Immature natural killer cell (primary cell): ENCODE data around the gene NTM. TPM values are rescaled to one million over a fixed set of nuclear protein-coding genes. Genes with fewer than 3 reads are reported as not detected.

ENCODE experiments used
- DNase-seq, 3 donors: peaks; one replicate each; pipeline ENCODE4 v3.0.0; 2022; ENCODE audit warnings: mixed read lengths in 1 of 3
- H3K27ac Mint-ChIP-seq, 6 donors: one replicate each; pipeline ENCODE4 v1.8.0; 2020; ENCODE audit warnings: mixed read lengths in 6 of 6, mild to moderate bottlenecking in 5 of 6, inconsistent platforms in 4 of 6, moderate library complexity in 3 of 6
- H3K27me3 Mint-ChIP-seq, 3 donors: one replicate each; pipeline ENCODE4 v1.8.0; 2020 to 2021; ENCODE audit warnings: low read depth in 3 of 3, mild to moderate bottlenecking in 3 of 3, mixed read lengths in 3 of 3, moderate library complexity in 3 of 3, inconsistent platforms in 1 of 3
- H3K36me3 Mint-ChIP-seq, 3 donors: one replicate each; pipeline ENCODE4 v1.8.0; 2020; ENCODE audit warnings: mixed read lengths in 3 of 3, inconsistent platforms in 2 of 3, mild to moderate bottlenecking in 2 of 3
- H3K4me1 Mint-ChIP-seq, 2 donors: one replicate each; pipeline ENCODE4 v1.8.0; 2020; ENCODE audit warnings: inconsistent platforms in 2 of 2, mild to moderate bottlenecking in 2 of 2, mixed read lengths in 2 of 2, moderate library complexity in 1 of 2
- H3K4me3 Mint-ChIP-seq, 5 donors: one replicate each; pipeline ENCODE4 v1.8.0; 2020; ENCODE audit warnings: mild to moderate bottlenecking in 5 of 5, mixed read lengths in 5 of 5, inconsistent platforms in 3 of 5, moderate library complexity in 3 of 5
- H3K9me3 Mint-ChIP-seq, 6 donors: one replicate each; pipeline ENCODE4 v1.8.0; 2020; ENCODE audit warnings: mild to moderate bottlenecking in 6 of 6, mixed read lengths in 6 of 6, inconsistent platforms in 4 of 6, moderate library complexity in 3 of 6
- polyA plus RNA-seq, 3 donors: library from polyadenylated mRNA; unstranded; fragments of 300-500 nt; fragmentation: Illumina TruSeq; gene quantifications; one replicate each; pipeline ENCODE4 v1.2.3, GENCODE V29; 2021

Gene NTM
- polyA plus RNA-seq, 3 donors from 2014 or later, result not detected

- no peaks in the 10 kb centered on the region for H3K4me1 Mint-ChIP-seq
- no peak overlapping the region for H3K4me3 Mint-ChIP-seq
- H3K27ac Mint-ChIP-seq, result no peak overlapping the region
- DNase-seq, result no peak
- no peaks in the 10 kb centered on the region for H3K27me3 Mint-ChIP-seq
- H3K36me3 Mint-ChIP-seq, result no peaks in the 10 kb centered on the region
- peaks cover 0 to 4% (median 0%) of the 10 kb centered on the region in 6 donors for H3K9me3 Mint-ChIP-seq
Measured at GRCh38 chr11:131816051-131816450, 445.6 kb downstream of the NTM start.

GRCh38 chr11:131817687-131818188, 447.3 kb downstream of the NTM start:
- no peak for DNase-seq
- no peaks in the 10 kb centered on the region for H3K4me1 Mint-ChIP-seq
- peaks cover 0 to 2% (median 0%) of the 10 kb centered on the region in 3 donors for H3K27me3 Mint-ChIP-seq
- H3K36me3 Mint-ChIP-seq, result no peaks in the 10 kb centered on the region
- H3K9me3 Mint-ChIP-seq, result peaks cover 0 to 6% (median 2%) of the 10 kb centered on the region in 6 donors
- no peak overlapping the region for H3K4me3 Mint-ChIP-seq
- H3K27ac Mint-ChIP-seq, result no peak overlapping the region

- H3K27me3 Mint-ChIP-seq, result peaks cover 0 to 2% (median 0%) of the 10 kb centered on the region in 3 donors
- no peak overlapping the region for H3K27ac Mint-ChIP-seq
- no peak for DNase-seq
- H3K4me3 Mint-ChIP-seq, result no peak overlapping the region
- no peaks in the 10 kb centered on the region for H3K4me1 Mint-ChIP-seq
- peaks cover 0 to 6% (median 2%) of the 10 kb centered on the region in 6 donors for H3K9me3 Mint-ChIP-seq
- H3K36me3 Mint-ChIP-seq, result no peaks in the 10 kb centered on the region
Measured at GRCh38 chr11:131819865-131820264, 449.4 kb downstream of the NTM start.

GRCh38 chr11:131822506-131822905, 452.1 kb downstream of the NTM start:
- DNase-seq, result no peak
- peaks cover 0 to 2% (median 0%) of the 10 kb centered on the region in 3 donors for H3K27me3 Mint-ChIP-seq
- no peak overlapping the region for H3K4me3 Mint-ChIP-seq
- no peaks in the 10 kb centered on the region for H3K36me3 Mint-ChIP-seq
- H3K27ac Mint-ChIP-seq, result no peak overlapping the region
- no peaks in the 10 kb centered on the region for H3K4me1 Mint-ChIP-seq
- peaks cover 0 to 6% (median 0%) of the 10 kb centered on the region in 6 donors for H3K9me3 Mint-ChIP-seq

GRCh38 chr11:131823772-131824171, 453.4 kb downstream of the NTM start:
- Mint-ChIP-seq H3K4me3 (no peak overlapping the region), H3K9me3 (peaks cover 0 to 6% (median 0%) of the 10 kb centered on the region in 6 donors), H3K27ac (no peak overlapping the region), H3K4me1 (no peaks in the 10 kb centered on the region), H3K27me3 (peaks cover 0 to 2% (median 0%) of the 10 kb centered on the region in 3 donors), H3K36me3 (no peaks in the 10 kb centered on the region)
- no peak for DNase-seq

- H3K36me3 Mint-ChIP-seq, result no peaks in the 10 kb centered on the region
- peaks cover 0 to 6% (median 0%) of the 10 kb centered on the region in 6 donors for H3K9me3 Mint-ChIP-seq
- no peak for DNase-seq
- H3K4me3 Mint-ChIP-seq, result no peak overlapping the region
- no peaks in the 10 kb centered on the region for H3K4me1 Mint-ChIP-seq
- H3K27me3 Mint-ChIP-seq, result peaks cover 0 to 2% (median 0%) of the 10 kb centered on the region in 3 donors
- no peak overlapping the region for H3K27ac Mint-ChIP-seq
Measured at GRCh38 chr11:131824771-131825170, 454.4 kb downstream of the NTM start.

GRCh38 chr11:131827430-131827829, 457.0 kb downstream of the NTM start:
- no peak overlapping the region for H3K4me3 Mint-ChIP-seq
- peaks cover 0 to 2% (median 0%) of the 10 kb centered on the region in 3 donors for H3K27me3 Mint-ChIP-seq
- no peak for DNase-seq
- no peaks in the 10 kb centered on the region for H3K4me1 Mint-ChIP-seq
- peaks cover 0 to 7% (median 0%) of the 10 kb centered on the region in 6 donors for H3K9me3 Mint-ChIP-seq
- no peaks in the 10 kb centered on the region for H3K36me3 Mint-ChIP-seq
- H3K27ac Mint-ChIP-seq, result no peak overlapping the region

- no peaks in the 10 kb centered on the region for H3K36me3 Mint-ChIP-seq
- no peak for DNase-seq
- H3K9me3 Mint-ChIP-seq, result peaks cover 0 to 3% (median 0%) of the 10 kb centered on the region in 6 donors
- H3K4me1 Mint-ChIP-seq, result no peaks in the 10 kb centered on the region
- no peak overlapping the region for H3K27ac Mint-ChIP-seq
- no peaks in the 10 kb centered on the region for H3K27me3 Mint-ChIP-seq
- no peak overlapping the region for H3K4me3 Mint-ChIP-seq
Measured at GRCh38 chr11:131829725-131830124, 459.3 kb downstream of the NTM start.

- no peaks in the 10 kb centered on the region for H3K27me3 Mint-ChIP-seq
- no peaks in the 10 kb centered on the region for H3K4me1 Mint-ChIP-seq
- H3K36me3 Mint-ChIP-seq, result no peaks in the 10 kb centered on the region
- H3K9me3 Mint-ChIP-seq, result peaks cover 0 to 3% (median 0%) of the 10 kb centered on the region in 6 donors
- H3K27ac Mint-ChIP-seq, result no peak overlapping the region
- DNase-seq, result no peak
- no peak overlapping the region for H3K4me3 Mint-ChIP-seq
Measured at GRCh38 chr11:131832079-131832478, 461.7 kb downstream of the NTM start.

GRCh38 chr11:131833366-131833765, 463.0 kb downstream of the NTM start:
- no peak overlapping the region for H3K27ac Mint-ChIP-seq
- H3K36me3 Mint-ChIP-seq, result peaks cover 0 to 2% (median 0%) of the 10 kb centered on the region in 3 donors
- H3K4me3 Mint-ChIP-seq, result no peak overlapping the region
- H3K4me1 Mint-ChIP-seq, result no peaks in the 10 kb centered on the region
- no peak for DNase-seq
- H3K9me3 Mint-ChIP-seq, result peaks cover 0 to 3% (median 0%) of the 10 kb centered on the region in 6 donors
- H3K27me3 Mint-ChIP-seq, result no peaks in the 10 kb centered on the region

GRCh38 chr11:131837562-131837961, 467.1 kb downstream of the NTM start:
- Mint-ChIP-seq H3K4me3 (no peak overlapping the region), H3K9me3 (peaks cover 2 to 18% (median 7%) of the 10 kb centered on the region in 6 donors), H3K27me3 (no peaks in the 10 kb centered on the region), H3K36me3 (peaks cover 3 to 4% (median 4%) of the 10 kb centered on the region in 3 donors), H3K27ac (no peak overlapping the region), H3K4me1 (no peaks in the 10 kb centered on the region)
- DNase-seq, result no peak

GRCh38 chr11:131838016-131838415, 467.6 kb downstream of the NTM start:
- peaks cover 2 to 18% (median 7%) of the 10 kb centered on the region in 6 donors for H3K9me3 Mint-ChIP-seq
- H3K4me1 Mint-ChIP-seq, result no peaks in the 10 kb centered on the region
- H3K27me3 Mint-ChIP-seq, result no peaks in the 10 kb centered on the region
- H3K27ac Mint-ChIP-seq, result no peak overlapping the region
- peaks cover 3 to 4% (median 4%) of the 10 kb centered on the region in 3 donors for H3K36me3 Mint-ChIP-seq
- no peak for DNase-seq
- H3K4me3 Mint-ChIP-seq, result no peak overlapping the region

- no peak for DNase-seq
- H3K36me3 Mint-ChIP-seq, result peaks cover 3 to 4% (median 4%) of the 10 kb centered on the region in 3 donors
- peaks cover 2 to 18% (median 7%) of the 10 kb centered on the region in 6 donors for H3K9me3 Mint-ChIP-seq
- no peaks in the 10 kb centered on the region for H3K27me3 Mint-ChIP-seq
- no peak overlapping the region for H3K27ac Mint-ChIP-seq
- H3K4me1 Mint-ChIP-seq, result no peaks in the 10 kb centered on the region
- H3K4me3 Mint-ChIP-seq, result no peak overlapping the region
Measured at GRCh38 chr11:131839326-131839725, 468.9 kb downstream of the NTM start.

GRCh38 chr11:131840545-131840944, 470.1 kb downstream of the NTM start:
- H3K27ac Mint-ChIP-seq, result no peak overlapping the region
- H3K4me1 Mint-ChIP-seq, result no peaks in the 10 kb centered on the region
- peaks cover 2 to 18% (median 7%) of the 10 kb centered on the region in 6 donors for H3K9me3 Mint-ChIP-seq

GRCh38 chr11:131841028-131841427, 470.6 kb downstream of the NTM start:
- no peak for DNase-seq
- H3K4me1 Mint-ChIP-seq, result no peaks in the 10 kb centered on the region
- H3K27me3 Mint-ChIP-seq, result no peaks in the 10 kb centered on the region
- H3K36me3 Mint-ChIP-seq, result peaks cover 3 to 4% (median 4%) of the 10 kb centered on the region in 3 donors
- peaks cover 2 to 18% (median 7%) of the 10 kb centered on the region in 6 donors for H3K9me3 Mint-ChIP-seq
- H3K27ac Mint-ChIP-seq, result no peak overlapping the region
- no peak overlapping the region for H3K4me3 Mint-ChIP-seq

More at GRCh38 chr11:131840545-131840944, 470.1 kb downstream of the NTM start:
- no peak overlapping the region for H3K4me3 Mint-ChIP-seq
- no peaks in the 10 kb centered on the region for H3K27me3 Mint-ChIP-seq
- no peak for DNase-seq
- H3K36me3 Mint-ChIP-seq, result peaks cover 3 to 4% (median 4%) of the 10 kb centered on the region in 3 donors
